HTR-8/SVneo (cell line): ENCODE results near the gene TMEM139.

Source experiments
- DNase-seq: peaks from one replicate; pipeline ENCODE4 v3.0.0; 2011; ENCODE audit warnings: low spot score, mixed read lengths; ENCODE audit not compliant: insufficient read length
- FAIRE-seq: peaks from 2 replicates; lab custom pipeline; 2011; peaks lifted over from hg19 to GRCh38; lab: Jason Lieb, UNC

Gene TMEM139

GRCh38 chr7:143321242-143321641 lies 36.5 kb downstream of the TMEM139 start:
- FAIRE-seq (no peak), DNase-seq (no peak)

GRCh38 chr7:143321734-143322133 lies 37.0 kb downstream of the TMEM139 start:
- DNase-seq = no peak
- FAIRE-seq = no peak

GRCh38 chr7:143322760-143323633 lies 38.2 kb downstream of the TMEM139 start:
- DNase-seq = no peak
- FAIRE-seq = no peak

GRCh38 chr7:143323653-143324052 lies 38.9 kb downstream of the TMEM139 start:
- FAIRE-seq (no peak), DNase-seq (no peak)

GRCh38 chr7:143325240-143325639 lies 40.5 kb downstream of the TMEM139 start:
- DNase-seq = no peak
- FAIRE-seq = no peak

GRCh38 chr7:143327903-143328302 lies 43.1 kb downstream of the TMEM139 start:
- no peak for DNase-seq
- FAIRE-seq = no peak

GRCh38 chr7:143329471-143330170 lies 44.9 kb downstream of the TMEM139 start:
- FAIRE-seq (no peak), DNase-seq (no peak)

- no peak for DNase-seq
- no peak for FAIRE-seq
These were observed 46.5 kb downstream of the TMEM139 start for GRCh38 chr7:143331179-143331801.

GRCh38 chr7:143334244-143334643 lies 49.5 kb downstream of the TMEM139 start:
- no peak for FAIRE-seq

GRCh38 chr7:143337216-143337615 lies 52.5 kb downstream of the TMEM139 start:
- FAIRE-seq (no peak), DNase-seq (no peak)

More at GRCh38 chr7:143334244-143334643, 49.5 kb downstream of the TMEM139 start:
- DNase-seq = no peak
